ENCODE results near the gene GALNT14.

The GALNT14 gene

GRCh38 chr2:31083234-31083993, 54.8 kb downstream of the GALNT14 start:
- no peak for DNase-seq

- DNase-seq = no peak
Observed at GRCh38 chr2:31082002-31082401, 56.2 kb downstream of the GALNT14 start.

DNA sequence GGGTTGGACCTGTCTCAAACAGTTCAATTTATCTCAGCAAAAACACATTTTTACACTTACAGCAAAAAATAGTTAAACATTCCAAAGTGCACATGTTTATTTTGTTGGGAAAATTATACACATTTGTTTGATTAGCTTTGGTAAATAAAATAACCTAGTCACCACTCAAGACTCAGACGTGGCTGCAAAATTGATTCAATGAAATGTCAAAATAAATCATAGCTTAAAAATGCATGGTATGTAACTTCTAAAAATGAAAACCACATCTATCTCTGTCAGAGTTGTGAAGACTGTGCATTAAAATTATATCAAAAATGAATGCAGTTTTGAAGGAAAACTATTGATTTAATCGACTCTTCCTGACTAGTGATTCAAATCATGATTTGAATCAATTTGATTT, 56.7 kb downstream of the GALNT14 start:
- no peak for DNase-seq

GRCh38 chr2:31080361-31080760, 57.9 kb downstream of the GALNT14 start:
- DNase-seq = no peak

- DNase-seq = no peak
Observed at GRCh38 chr2:31079665-31080064, 58.6 kb downstream of the GALNT14 start.

GRCh38 chr2:31078579-31079105, 59.6 kb downstream of the GALNT14 start:
- DNase-seq = no peak

DNA sequence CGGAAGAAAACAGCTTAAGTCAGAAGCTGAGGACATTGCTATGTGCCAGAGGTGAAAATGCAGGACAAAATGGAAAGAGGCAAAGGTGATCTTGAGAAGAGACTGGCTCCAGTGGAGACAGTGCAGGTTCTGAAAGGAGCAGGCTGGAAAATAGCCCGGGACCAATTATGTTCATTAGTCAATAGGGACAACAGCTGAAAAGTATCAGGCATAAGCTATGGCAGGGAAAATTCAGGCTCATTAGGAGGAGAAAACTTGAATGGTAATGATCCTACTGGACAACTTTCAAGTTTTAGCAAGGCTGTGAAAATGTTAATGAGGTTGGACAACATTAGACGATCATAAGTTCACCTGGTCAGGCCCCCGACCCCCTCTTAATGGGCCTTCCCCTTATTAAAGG, 60.2 kb downstream of the GALNT14 start:
- no peak for DNase-seq

DNA sequence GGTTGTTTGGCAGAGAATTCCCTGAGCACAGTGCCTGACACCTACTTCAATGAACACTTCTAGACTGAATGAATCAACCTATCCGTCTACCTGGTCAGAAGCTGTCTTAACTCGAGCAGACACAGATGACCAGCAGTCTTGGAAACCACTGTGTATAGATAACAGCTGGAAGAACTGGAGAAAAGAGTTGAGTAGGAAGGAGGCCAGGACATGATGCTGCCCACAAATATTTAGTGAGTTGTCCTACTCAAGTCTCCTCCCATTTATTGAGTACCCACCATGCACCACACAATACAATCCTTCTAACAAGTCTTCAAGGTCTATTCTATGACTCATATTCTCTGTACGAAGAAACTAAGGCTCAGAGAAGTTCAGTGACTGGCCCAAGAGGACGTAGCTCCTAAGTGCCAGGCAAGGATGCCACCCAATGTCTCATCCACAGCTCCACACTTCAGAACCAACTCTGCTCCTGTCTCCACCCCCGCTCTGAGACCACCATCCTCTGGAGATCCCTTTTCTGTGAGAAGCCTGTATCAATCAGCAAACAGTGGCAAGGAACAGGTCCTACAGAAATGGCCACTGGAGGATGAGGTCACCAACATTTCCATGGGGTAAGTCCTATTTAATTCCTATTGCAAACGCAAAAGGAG, 62.2 kb downstream of the GALNT14 start:
- no peak for DNase-seq

GRCh38 chr2:31075431-31075830, 62.8 kb downstream of the GALNT14 start:
- DNase-seq = no peak

DNA sequence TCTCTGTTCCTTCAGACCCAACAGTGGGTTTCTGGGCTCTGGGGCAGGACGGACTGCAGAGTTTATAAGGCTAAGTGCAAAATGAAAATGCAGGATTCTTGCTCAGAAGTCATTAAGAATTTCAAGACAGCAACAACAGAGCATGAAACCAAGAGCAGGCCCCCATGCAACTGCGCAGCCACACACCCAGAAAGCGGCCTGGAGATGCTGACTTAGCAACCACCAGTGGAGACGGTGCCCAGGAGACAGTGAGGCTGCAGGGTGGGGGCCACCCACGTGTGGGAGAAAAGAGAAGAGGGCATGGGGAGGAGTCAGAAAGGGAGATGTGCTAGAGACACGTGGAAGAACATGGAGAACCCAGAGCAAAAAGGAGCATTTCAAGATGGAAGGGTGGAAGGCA, 66.5 kb downstream of the GALNT14 start:
- no peak for DNase-seq

DNA sequence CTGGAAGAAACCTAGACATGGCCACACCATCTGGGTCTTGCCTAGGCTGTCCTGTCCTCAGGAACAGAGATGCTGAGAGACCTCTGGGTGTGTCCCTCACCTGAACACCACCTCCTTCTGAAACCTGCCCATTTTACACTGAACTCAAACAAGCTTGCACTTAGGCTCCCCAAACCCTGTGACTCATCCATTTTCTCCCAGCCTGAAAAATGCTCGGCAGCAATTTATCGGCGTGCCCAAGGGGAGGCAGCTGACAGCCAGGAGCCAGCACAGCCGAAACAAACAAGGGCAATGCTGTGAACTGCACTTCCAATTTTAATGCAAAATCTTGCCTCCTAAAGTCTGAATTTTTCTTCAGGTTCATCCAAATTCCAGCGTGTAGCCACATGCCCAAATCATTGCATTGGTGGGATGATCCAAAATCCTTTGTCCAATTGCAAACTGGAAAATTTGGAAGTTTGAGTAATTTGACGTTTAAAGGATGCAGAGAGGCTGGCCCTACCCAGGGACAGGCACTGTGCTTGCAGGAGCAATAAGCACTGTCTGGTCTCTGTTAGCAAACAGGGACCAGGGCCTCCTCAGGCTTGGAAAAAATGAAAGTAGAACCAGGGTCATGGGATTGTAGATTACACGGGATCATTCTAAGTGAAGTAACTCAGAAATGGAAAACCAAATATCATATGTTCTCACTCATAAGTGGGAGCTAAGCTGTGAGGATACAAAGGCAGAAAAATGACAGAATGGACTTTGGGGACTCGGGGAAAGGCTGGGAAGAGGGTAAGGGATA, 67.7 kb downstream of the GALNT14 start:
- DNase-seq = no peak

GRCh38 chr2:31069643-31070325, 68.5 kb downstream of the GALNT14 start:
- no peak for DNase-seq

GRCh38 chr2:31067259-31067658, 71.0 kb downstream of the GALNT14 start:
- DNase-seq = no peak

DNA sequence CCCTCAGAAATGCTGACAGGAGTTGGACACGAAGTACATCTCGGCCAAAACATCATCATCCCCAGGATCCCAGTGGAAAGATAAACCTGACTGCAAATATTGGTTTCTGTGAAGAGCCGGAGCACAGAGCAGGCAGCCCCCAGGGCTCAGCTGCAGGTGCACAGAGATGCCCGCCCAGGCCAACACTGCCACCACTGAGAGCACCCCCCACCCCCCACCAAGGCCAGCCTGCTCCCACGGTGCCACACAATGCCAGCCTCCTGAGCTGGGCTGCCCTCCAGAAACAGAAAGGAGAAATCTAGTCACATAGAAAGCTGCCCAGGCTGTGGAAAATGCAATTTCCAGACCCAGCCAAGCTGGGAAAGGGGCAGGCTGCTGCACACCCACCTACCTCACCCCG, 71.7 kb downstream of the GALNT14 start:
- DNase-seq = no peak

DNA sequence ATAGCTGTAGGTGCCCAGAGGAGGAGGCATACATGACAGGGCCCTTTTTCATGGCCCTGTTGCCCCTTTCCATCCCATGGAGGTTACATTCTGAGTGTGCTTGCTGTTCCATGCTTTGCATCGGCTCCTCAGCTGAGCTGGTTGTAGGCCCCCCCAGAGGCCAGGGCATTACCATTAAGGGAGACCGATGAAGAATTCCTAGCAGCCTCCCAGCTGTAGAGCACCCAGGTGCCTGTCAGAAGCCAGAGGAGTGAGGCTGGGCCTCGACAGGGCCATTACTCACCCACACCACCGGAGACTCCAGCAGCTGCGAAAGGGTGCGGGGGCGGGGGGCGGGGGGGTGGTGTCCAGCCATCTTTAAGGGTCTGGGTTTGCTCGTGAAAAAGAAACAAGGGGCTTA, 72.2 kb downstream of the GALNT14 start:
- no peak for DNase-seq

GRCh38 chr2:31065356-31065755, 72.9 kb downstream of the GALNT14 start:
- DNase-seq = no peak

- no peak for DNase-seq
Observed at GRCh38 chr2:31060397-31060796, 77.8 kb downstream of the GALNT14 start.

- no peak for DNase-seq
Observed at GRCh38 chr2:31058096-31059035, 79.9 kb downstream of the GALNT14 start.

- DNase-seq = no peak
Observed at GRCh38 chr2:31057691-31058090, 80.5 kb downstream of the GALNT14 start.

DNA sequence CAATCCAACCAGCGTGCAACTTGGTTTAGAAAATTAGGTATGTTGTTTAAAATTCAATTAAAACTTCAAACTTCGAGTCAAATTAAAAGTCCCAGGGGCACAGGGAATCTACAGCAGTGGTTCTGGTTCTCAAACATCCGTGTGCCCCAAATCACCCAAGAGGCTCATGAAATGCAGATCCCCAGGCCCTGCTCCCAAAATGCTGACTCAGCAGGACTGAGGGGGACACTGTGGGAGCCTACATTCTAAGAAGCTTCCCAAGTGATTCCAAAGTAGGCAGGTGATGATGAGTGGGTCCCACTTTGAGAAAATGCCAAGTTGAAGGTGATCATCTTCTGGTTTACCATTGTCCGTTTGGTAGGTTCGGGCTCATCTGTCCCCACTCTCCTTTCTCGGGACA, 82.3 kb downstream of the GALNT14 start:
- no peak for DNase-seq

GRCh38 chr2:31054842-31055388, 83.3 kb downstream of the GALNT14 start:
- DNase-seq = peak; percentile 9

Measured in GF-D8 (cell line).